ENCODE results near the gene CCR2. TPM values are rescaled to one million over a fixed set of nuclear protein-coding genes. Genes with fewer than 3 reads are reported as not detected.
"Not testable (repeated sequence)": the region's sequence is repeated elsewhere in the genome, so short reads cannot be mapped to it uniquely, and the experiment has no call there.

Gene CCR2
- total RNA-seq, 4 donors from 2014 or later = 0.26 to 1.2 (median 0.76) TPM

GRCh38 chr3:46318207-46318927 is 35.5 kb upstream of the CCR2 start:
- WGBS = 80% methylated on average over 3 of the region's 3 CpGs
- Histone ChIP-seq H3K4me3 (no peak overlapping the region), H3K36me3 (no peaks in the 10 kb centered on the region), H3K27ac (no peak overlapping the region), H3K4me1 (peaks cover 5% of the 10 kb centered on the region), H3K27me3 (no peaks in the 10 kb centered on the region), H3K9me3 (no peaks in the 10 kb centered on the region)
- TF ChIP-seq, protein P1, sequence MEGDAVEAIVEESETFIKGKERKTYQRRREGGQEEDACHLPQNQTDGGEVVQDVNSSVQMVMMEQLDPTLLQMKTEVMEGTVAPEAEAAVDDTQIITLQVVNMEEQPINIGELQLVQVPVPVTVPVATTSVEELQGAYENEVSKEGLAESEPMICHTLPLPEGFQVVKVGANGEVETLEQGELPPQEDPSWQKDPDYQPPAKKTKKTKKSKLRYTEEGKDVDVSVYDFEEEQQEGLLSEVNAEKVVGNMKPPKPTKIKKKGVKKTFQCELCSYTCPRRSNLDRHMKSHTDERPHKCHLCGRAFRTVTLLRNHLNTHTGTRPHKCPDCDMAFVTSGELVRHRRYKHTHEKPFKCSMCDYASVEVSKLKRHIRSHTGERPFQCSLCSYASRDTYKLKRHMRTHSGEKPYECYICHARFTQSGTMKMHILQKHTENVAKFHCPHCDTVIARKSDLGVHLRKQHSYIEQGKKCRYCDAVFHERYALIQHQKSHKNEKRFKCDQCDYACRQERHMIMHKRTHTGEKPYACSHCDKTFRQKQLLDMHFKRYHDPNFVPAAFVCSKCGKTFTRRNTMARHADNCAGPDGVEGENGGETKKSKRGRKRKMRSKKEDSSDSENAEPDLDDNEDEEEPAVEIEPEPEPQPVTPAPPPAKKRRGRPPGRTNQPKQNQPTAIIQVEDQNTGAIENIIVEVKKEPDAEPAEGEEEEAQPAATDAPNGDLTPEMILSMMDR (IDR thresholded peaks at IDR 0.05) = no peak
- no peak for TF ChIP-seq POLR2A (IDR thresholded peaks at IDR 0.05)
- DNase-seq (ENCODE audit: low spot score in 2 of 2) = no peak

- H3K9me3 ChIP-seq = no peaks in the 10 kb centered on the region
- TF ChIP-seq POLR2A (IDR thresholded peaks at IDR 0.05) (no peak), POLR2AphosphoS5 (IDR thresholded peaks at IDR 0.05) (no peak), EP300 (IDR thresholded peaks at IDR 0.05) (no peak)
- TF ChIP-seq, protein P1 (IDR thresholded peaks at IDR 0.05) = no peak
- H3K27me3 ChIP-seq = no peaks in the 10 kb centered on the region
- no peak overlapping the region for H3K4me3 ChIP-seq
- no peaks in the 10 kb centered on the region for H3K36me3 ChIP-seq
- no peak for DNase-seq (ENCODE audit: low spot score in 2 of 2)
- 91% methylated on average over 1 of the region's 1 CpG for WGBS
- no peak overlapping the region for H3K27ac ChIP-seq
- H3K4me1 ChIP-seq = peaks cover 5% of the 10 kb centered on the region
Measured at GRCh38 chr3:46321461-46322104, 32.3 kb upstream of the CCR2 start.

- Histone ChIP-seq H3K9me3 (no peaks in the 10 kb centered on the region), H3K4me1 (peaks cover 5% of the 10 kb centered on the region), H3K27ac (no peak overlapping the region), H3K27me3 (no peaks in the 10 kb centered on the region), H3K36me3 (no peaks in the 10 kb centered on the region), H3K4me3 (no peak overlapping the region)
- no peak for DNase-seq (ENCODE audit: low spot score in 2 of 2)
- 73% methylated on average over 2 of the region's 2 CpGs for WGBS
- TF ChIP-seq POLR2A (IDR thresholded peaks at IDR 0.05) = no peak
- no peak for TF ChIP-seq POLR2AphosphoS5 (IDR thresholded peaks at IDR 0.05)
- no peak for TF ChIP-seq EP300 (IDR thresholded peaks at IDR 0.05)
- TF ChIP-seq, protein P1 (IDR thresholded peaks at IDR 0.05) = no peak
Measured at GRCh38 chr3:46324036-46324435, 29.9 kb upstream of the CCR2 start.

- Histone ChIP-seq H3K4me1 (peaks cover 5% of the 10 kb centered on the region), H3K27me3 (no peaks in the 10 kb centered on the region), H3K4me3 (no peak overlapping the region), H3K36me3 (no peaks in the 10 kb centered on the region), H3K27ac (no peak overlapping the region), H3K9me3 (no peaks in the 10 kb centered on the region)
- DNase-seq (ENCODE audit: low spot score in 2 of 2) = no peak
- TF ChIP-seq POLR2A (IDR thresholded peaks at IDR 0.05) (no peak), POLR2AphosphoS5 (IDR thresholded peaks at IDR 0.05) (no peak), EP300 (IDR thresholded peaks at IDR 0.05) (no peak)
- TF ChIP-seq, protein P1 (IDR thresholded peaks at IDR 0.05) = no peak
- 55% methylated on average over 1 of the region's 1 CpG for WGBS
Measured at GRCh38 chr3:46325645-46326300, 28.1 kb upstream of the CCR2 start.

GRCh38 chr3:46330676-46331075 is 23.2 kb upstream of the CCR2 start:
- not testable (repeated sequence) for H3K36me3 ChIP-seq; DNase-seq (ENCODE audit: low spot score in 2 of 2); H3K27ac ChIP-seq; H3K4me1 ChIP-seq; H3K27me3 ChIP-seq; H3K9me3 ChIP-seq; H3K4me3 ChIP-seq
- 78% methylated on average over 3 of the region's 3 CpGs for WGBS

Measured in suprapubic skin (tissue), 4 donors.